HG02884 (cell line): ENCODE results near the gene FUBP1.
"Not testable (repeated sequence)": the region's sequence is repeated elsewhere in the genome, so short reads cannot be mapped to it uniquely, and the experiment has no call there.

Experiments used
- ATAC-seq: cut with Tn5 transposase; IDR thresholded peaks from one replicate; pipeline ENCODE4 v1.9.1; 2021; ENCODE audit warnings: mild to moderate bottlenecking, moderate library complexity; ENCODE audit not compliant: unreplicated experiment

Gene FUBP1

GRCh38 chr1:77978969-77979876 is at the start of gene FUBP1:
FUBP1 (minus strand) TSS chr1:77979072; CDS start chr1:77979004, 68 bp downstream.
- ATAC-seq: peak; percentile 68

- ATAC-seq: not testable (repeated sequence)
Measured at GRCh38 chr1:78021134-78021533, 42.3 kb upstream of the FUBP1 start.

- no peak for ATAC-seq
Measured at GRCh38 chr1:78019024-78019423, 40.2 kb upstream of the FUBP1 start.

- no peak for ATAC-seq
Measured at GRCh38 chr1:78015148-78015547, 36.3 kb upstream of the FUBP1 start.

- ATAC-seq: no peak
Measured at GRCh38 chr1:78011050-78011449, 32.2 kb upstream of the FUBP1 start.

GRCh38 chr1:78009836-78010235 is 31.0 kb upstream of the FUBP1 start:
- ATAC-seq: no peak

- no peak for ATAC-seq
Measured at GRCh38 chr1:78009276-78009675, 30.4 kb upstream of the FUBP1 start.

DNA sequence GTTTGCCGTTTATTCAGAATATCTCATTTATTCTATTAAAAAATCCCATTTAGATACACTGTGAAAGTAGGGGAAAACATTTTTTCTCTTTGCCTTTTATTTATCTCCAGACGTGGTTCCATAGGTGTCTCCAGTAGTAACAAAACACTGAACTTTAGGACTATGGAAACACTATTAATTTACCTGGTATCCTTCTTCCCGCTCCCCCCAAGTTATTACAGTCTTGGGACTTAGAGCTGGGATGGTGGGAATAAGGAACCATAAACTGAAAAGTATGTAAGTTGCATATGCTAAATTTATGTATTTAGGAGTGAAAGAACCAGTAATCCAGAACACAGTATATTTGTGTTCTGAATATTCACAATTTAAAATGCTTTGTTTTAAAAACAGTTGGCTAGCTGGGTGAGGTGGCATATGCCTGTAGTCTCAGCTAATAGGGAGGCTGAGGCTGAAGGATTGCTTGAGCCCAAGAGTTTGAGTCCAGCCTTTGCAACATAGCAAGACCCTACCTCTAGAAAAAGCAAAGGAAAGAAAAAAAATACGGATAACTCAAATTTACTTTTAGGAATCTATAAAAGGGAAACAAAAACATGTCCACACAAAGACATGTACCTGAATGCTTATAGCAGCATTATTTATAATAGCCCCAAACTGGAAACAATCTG is 28.9 kb upstream of the FUBP1 start:
- no peak for ATAC-seq

- ATAC-seq: no peak
Measured at GRCh38 chr1:78006521-78006920, 27.6 kb upstream of the FUBP1 start.

- no peak for ATAC-seq
Measured at GRCh38 chr1:78005755-78006154, 26.9 kb upstream of the FUBP1 start.

DNA sequence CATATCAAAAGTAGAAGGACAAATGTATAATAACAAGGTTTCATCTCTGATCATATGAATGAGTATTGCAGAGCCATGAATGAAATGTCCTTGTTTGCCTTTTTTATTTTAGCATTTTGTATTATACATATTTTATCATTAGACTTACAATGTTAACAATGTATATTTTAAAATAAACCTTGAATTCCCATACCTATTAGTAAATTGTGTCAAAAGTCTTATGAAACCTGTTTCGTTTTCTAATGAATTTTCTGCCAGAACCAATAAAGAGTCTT is 26.5 kb upstream of the FUBP1 start:
- no peak for ATAC-seq

DNA sequence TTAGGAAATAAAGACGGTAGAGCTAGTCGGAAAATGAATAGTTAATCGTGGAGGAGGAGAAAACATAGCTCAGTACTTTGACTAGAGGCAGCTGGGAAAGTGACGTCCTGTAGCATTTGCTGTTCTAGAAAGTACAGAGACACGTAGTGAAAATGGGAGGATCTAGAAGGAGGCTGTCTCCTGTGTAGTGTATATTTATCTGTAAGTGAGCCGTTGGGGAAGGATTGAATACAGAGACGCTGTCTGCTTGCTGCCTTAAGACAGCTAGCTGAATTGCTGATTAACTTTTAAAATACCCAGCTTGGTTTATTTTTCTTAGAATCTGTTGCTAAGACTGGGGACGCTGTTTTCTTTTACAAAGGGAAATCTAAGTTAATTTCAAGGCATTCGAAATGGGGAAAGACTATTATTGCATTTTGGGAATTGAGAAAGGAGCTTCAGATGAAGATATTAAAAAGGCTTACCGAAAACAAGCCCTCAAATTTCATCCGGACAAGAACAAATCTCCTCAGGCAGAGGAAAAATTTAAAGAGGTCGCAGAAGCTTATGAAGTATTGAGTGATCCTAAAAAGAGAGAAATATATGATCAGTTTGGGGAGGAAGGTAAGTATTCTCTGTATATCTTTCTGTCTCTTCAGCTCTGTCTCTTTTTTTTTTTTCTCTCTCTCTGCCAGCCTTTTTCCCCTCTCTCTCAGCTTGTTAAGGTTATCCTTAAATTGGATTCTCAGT is 26.0 kb upstream of the FUBP1 start, which contains the start of gene DNAJB4:
Gene DNAJB4 (plus strand): TSS at position 221 of the 729 bp plus-strand sequence. CDS start 172 bp downstream, at position 393.
- peak; percentile 96 for ATAC-seq

DNA sequence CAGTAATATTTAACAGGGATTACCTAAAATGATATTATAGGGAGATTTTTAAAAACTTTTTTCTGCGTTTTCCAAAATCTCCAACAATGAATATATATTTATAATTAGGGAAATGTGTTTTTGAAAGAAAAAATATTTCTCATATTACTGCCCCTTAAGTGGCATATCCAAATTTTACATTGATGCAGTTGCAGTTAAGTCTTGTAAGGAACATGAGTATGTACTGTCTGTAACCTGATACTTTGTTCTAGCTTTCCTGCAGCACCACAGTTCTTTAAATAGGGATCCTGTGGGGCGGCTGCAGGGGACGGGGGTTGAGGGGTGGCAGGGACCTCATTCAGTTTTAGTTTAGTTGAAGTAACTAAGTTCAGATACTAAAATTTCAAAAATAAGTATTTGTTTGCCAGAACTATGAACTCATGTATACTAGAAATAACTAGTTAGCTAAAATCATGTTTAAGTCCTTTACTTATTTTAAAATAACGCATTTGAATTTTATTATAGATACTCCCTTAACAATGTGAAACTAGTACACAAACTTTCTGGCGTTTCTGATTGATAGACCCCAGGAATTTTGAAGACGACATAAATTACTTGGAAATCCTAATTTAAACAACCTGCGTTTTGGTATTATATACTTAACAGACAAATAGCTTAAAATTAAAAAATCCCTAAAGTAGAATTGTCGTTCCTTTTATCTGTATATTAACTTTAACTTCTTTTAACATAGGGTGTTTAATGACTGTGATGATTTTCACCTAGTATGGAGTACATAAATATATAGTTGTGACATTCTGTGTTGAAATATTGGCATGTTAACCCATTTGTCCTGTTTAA is 25.2 kb upstream of the FUBP1 start:
- peak; percentile 51 for ATAC-seq

DNA sequence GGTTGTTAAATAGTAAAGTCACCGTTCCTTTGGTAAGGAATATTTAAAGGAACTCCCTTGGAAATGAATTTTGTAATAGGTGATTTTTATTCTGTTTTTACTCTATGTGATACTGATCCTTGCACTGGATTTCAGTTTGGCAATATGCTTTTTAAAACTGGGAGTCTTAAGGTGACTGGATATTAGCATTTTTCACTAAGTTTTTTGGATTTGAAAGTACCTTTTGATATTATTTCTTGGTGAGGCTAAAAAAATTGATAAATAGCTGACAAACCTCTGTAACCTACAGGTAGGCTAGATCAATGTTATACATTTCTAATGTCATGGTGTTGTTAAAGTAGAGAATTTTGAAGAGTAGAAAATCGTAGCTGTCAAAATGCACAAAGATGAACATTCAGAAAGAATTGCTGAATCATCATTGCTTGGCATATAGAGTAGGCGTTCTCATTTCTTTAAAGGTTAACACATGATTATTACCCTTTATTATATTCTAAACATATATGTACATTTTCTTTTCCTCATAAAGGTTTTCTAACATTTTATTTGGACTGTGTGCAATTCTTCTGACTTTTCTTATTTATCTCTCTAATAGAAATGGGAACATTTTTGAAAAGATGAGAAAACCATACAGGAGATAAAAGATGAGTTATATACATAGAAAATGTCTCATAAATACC is 24.3 kb upstream of the FUBP1 start:
- no peak for ATAC-seq

DNA sequence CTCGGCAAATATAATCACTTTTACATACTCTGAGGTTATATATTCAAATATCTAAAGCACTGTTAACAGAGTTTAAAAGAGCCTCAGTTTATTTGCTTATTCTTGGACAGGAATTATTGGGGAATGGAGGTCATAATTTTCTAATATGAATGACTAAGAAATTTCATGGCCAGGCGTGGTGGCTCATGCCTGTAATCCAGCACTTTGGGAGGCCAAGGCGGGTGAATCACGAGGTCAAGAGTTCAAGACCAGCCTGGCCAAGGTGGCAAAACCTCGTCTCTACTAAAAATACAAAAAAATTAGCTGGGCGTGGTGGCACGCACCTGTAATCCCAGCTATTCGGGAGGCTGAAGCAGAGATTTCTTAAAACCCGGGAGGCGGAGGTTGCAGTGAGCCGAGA is 21.7 kb upstream of the FUBP1 start:
- not testable (repeated sequence) for ATAC-seq

DNA sequence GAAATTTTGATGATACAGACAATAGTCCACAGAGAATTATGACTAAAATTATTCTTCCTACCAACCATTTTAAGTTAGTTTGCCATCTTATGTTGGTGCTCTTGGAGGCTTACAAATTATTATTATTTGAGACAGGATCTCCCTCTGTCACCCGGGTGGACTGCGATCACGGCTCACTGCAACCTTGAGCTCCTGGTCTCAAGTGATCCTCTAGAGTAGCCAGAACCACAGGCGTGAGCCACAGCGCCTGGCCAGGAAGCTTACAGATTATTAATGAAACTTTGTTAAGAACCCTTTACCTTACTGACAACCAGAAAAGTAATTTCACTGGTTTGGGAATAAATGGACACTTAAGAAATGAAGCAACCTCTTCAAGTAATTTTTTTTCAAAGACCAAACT is 17.9 kb upstream of the FUBP1 start:
- ATAC-seq: no peak

- ATAC-seq: no peak
Measured at GRCh38 chr1:77994117-77994705, 15.3 kb upstream of the FUBP1 start.

- no peak for ATAC-seq
Measured at GRCh38 chr1:77991638-77992037, 12.8 kb upstream of the FUBP1 start.

DNA sequence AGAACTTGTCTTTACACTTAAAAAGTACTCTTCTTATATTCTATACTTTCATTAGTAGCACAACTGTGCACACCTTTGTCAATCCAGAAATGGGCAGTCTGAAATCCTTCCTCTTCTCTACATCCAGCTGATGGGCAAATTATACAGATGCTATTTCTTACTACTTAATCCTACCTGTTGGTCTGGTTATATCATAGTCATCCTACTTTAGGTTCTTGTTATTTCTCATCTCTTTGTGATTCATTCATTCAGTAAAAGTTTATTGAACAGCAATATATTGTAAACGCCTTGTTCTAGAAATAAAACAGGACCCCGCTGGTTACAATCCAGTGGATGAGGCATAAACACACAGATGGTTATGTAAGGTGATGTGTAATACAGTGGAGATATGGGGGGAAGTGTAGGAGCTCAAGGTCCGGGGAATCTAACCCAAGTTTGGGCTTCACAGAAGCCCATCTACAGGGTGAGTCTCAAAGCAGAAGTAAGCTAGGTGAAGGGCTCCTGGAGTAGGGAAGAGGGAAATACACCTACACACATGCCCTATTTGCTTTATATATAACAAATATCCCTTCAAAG is 11.8 kb upstream of the FUBP1 start:
- ATAC-seq: no peak
